ENCODE measurements around the gene HABP2.

The HABP2 gene

GRCh38 chr10:113569576-113569975 is 16.7 kb downstream of the HABP2 start:
- Histone ChIP-seq H3K36me3 (ENCODE audit: insufficient read depth, low read length) (no peaks in the 10 kb centered on the region), H2AFZ (ENCODE audit: low read depth, low read length) (no peak overlapping the region), H3K4me3 (ENCODE audit: low read length) (no peak overlapping the region), H3K4me1 (ENCODE audit: insufficient read depth, low read length) (no peaks in the 10 kb centered on the region), H3K27me3 (ENCODE audit: insufficient read depth, low read length) (peaks cover 11% of the 10 kb centered on the region), H3K9me3 (ENCODE audit: low read length) (no peaks in the 10 kb centered on the region)

DNA sequence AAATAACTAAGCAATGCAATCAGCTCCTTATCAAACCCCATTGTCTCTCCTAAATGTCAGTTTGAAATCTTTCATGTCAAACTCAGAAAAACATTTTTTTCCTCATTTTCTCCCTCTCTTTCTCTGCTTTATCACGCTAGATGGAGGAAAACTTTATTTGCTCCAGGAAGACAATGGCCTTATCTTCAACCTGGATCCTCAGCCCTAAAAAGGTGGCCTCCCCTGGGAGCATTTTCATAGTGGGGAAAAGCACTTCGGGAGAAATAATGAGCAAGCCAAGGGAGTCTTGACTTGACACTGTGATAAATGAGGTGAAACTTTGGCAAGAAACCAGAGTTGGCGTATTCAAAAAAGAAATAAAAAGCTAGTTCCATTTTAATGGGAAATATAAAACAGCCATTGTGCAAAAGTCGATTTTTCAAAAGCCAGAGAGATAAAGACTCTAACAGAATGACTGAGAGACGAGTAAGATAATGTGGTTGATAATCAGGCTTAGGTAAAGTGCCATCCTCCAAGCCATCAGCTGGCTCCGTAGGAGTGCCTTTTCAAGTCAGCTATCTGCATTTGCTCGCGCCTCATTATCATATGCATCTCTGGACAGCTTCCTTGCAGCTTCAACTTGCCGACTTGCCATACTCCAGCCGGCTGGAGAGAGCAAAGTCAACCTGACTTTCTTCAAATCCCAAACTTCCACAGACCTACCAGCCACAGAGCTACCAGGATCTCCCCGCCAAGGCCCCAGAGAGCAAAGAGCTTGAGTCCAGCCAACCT is 19.9 kb downstream of the HABP2 start:
- Histone ChIP-seq H3K4me1 (ENCODE audit: insufficient read depth, low read length) (no peaks in the 10 kb centered on the region), H3K27me3 (ENCODE audit: insufficient read depth, low read length) (peaks cover 11% of the 10 kb centered on the region), H2AFZ (ENCODE audit: low read depth, low read length) (no peak overlapping the region), H3K4me3 (ENCODE audit: low read length) (no peak overlapping the region), H3K9me3 (ENCODE audit: low read length) (no peaks in the 10 kb centered on the region), H3K36me3 (ENCODE audit: insufficient read depth, low read length) (no peaks in the 10 kb centered on the region)

DNA sequence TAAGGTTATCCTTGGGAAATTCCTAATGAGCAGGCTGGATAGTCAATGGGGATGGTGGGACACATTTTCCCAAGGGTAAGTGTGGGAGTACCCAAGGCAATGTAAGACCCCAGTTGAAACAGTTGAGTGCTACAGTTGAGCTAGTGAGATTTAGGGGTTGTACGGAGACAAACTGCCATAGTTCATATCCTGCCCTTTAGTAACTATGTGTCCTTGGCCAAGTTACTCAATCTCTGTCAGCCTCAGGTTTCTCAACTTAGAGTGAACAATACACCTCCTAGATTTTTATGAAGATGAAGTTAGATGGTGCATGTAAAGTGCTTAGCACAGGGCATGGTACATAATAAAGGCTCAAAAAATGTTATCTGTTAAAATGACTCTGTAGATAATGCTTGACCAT is 20.5 kb downstream of the HABP2 start:
- H3K27me3 ChIP-seq (ENCODE audit: insufficient read depth, low read length) = peaks cover 8% of the 10 kb centered on the region

DNA sequence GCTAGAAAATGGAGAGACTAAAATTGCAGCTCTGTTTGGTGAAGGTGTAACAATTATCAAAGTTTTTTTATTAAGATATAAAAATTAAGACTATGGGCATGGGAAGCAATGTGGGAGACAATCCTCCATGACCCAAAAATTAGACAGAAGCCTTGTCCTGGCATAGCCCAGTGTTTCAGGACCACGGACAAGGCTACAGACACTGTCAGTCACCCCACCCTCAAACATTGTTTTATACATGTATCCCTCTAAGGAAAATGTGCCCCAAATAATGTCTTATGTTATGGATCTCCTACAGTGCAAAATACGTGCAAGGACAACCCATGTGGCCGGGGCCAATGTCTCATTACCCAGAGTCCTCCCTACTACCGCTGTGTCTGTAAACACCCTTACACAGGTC is 24.0 kb downstream of the HABP2 start:
- Histone ChIP-seq H3K36me3 (ENCODE audit: insufficient read depth, low read length) (no peaks in the 10 kb centered on the region), H3K4me1 (ENCODE audit: insufficient read depth, low read length) (no peaks in the 10 kb centered on the region), H3K27me3 (ENCODE audit: insufficient read depth, low read length) (no peaks in the 10 kb centered on the region), H2AFZ (ENCODE audit: low read depth, low read length) (no peak overlapping the region), H3K9me3 (ENCODE audit: low read length) (no peaks in the 10 kb centered on the region), H3K4me3 (ENCODE audit: low read length) (no peak overlapping the region)

More for the DNA sequence above, 20.5 kb downstream of the HABP2 start:
- H3K36me3 ChIP-seq (ENCODE audit: insufficient read depth, low read length) = no peaks in the 10 kb centered on the region
- no peaks in the 10 kb centered on the region for H3K9me3 ChIP-seq (ENCODE audit: low read length)
- H3K4me1 ChIP-seq (ENCODE audit: insufficient read depth, low read length) = no peaks in the 10 kb centered on the region
- H2AFZ ChIP-seq (ENCODE audit: low read depth, low read length) = no peak overlapping the region
- no peak overlapping the region for H3K4me3 ChIP-seq (ENCODE audit: low read length)

DNA sequence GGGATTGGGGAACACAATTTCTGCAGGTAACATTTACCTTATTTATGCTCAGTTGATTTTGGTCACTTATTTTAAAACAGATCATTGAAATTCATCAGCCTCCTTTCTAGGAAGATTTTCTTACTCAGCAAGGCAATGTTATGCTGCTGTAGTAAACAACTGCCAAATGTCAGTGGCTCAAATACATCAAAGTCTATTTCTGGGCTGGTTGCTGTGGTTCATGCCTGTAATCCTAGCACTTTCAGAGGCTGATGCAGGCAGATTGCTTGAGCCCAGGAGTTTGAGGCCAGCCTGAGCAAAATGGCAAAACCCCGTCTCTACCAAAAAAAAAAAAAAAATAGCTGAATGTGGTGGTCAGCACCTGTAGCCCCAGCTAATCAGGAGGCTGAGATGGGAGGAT is 25.9 kb downstream of the HABP2 start:
- no peaks in the 10 kb centered on the region for H3K9me3 ChIP-seq (ENCODE audit: low read length)
- H2AFZ ChIP-seq (ENCODE audit: low read depth, low read length) = no peak overlapping the region
- H3K4me1 ChIP-seq (ENCODE audit: insufficient read depth, low read length) = no peaks in the 10 kb centered on the region
- no peak overlapping the region for H3K4me3 ChIP-seq (ENCODE audit: low read length)
- no peaks in the 10 kb centered on the region for H3K36me3 ChIP-seq (ENCODE audit: insufficient read depth, low read length)
- no peaks in the 10 kb centered on the region for H3K27me3 ChIP-seq (ENCODE audit: insufficient read depth, low read length)

GRCh38 chr10:113581092-113581491 is 28.2 kb downstream of the HABP2 start:
- Histone ChIP-seq H2AFZ (ENCODE audit: low read depth, low read length) (no peak overlapping the region), H3K27me3 (ENCODE audit: insufficient read depth, low read length) (peaks cover 4% of the 10 kb centered on the region), H3K9me3 (ENCODE audit: low read length) (no peaks in the 10 kb centered on the region), H3K36me3 (ENCODE audit: insufficient read depth, low read length) (no peaks in the 10 kb centered on the region), H3K4me1 (ENCODE audit: insufficient read depth, low read length) (no peaks in the 10 kb centered on the region), H3K4me3 (ENCODE audit: low read length) (no peak overlapping the region)

- Histone ChIP-seq H3K4me3 (ENCODE audit: low read length) (no peak overlapping the region), H3K9me3 (ENCODE audit: low read length) (no peaks in the 10 kb centered on the region), H2AFZ (ENCODE audit: low read depth, low read length) (no peak overlapping the region), H3K4me1 (ENCODE audit: insufficient read depth, low read length) (no peaks in the 10 kb centered on the region), H3K27me3 (ENCODE audit: insufficient read depth, low read length) (peaks cover 4% of the 10 kb centered on the region), H3K36me3 (ENCODE audit: insufficient read depth, low read length) (no peaks in the 10 kb centered on the region)
Observed at GRCh38 chr10:113583571-113583970, 30.7 kb downstream of the HABP2 start.

DNA sequence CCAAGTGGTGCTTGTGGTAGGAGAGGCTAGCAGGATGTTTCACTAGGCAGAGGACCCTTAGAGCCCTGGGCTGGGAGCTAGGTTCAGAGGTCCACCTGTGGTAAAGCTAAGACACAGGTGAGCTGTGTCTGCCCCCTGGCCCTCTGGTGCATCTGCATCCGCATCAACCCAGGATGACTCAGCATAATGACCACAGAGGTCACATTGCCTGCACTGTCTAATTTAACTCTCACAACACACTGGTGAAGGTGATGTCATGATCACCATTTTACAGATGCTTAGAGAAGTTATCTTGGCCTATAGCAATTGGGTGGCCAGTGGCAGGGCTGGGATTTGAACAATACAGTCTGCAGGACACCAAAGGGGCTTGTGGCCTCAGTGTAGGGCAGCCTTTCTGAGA is 33.1 kb downstream of the HABP2 start:
- no peak overlapping the region for H2AFZ ChIP-seq (ENCODE audit: low read depth, low read length)
- H3K4me1 ChIP-seq (ENCODE audit: insufficient read depth, low read length) = peaks cover 10% of the 10 kb centered on the region
- peaks cover 4% of the 10 kb centered on the region for H3K27me3 ChIP-seq (ENCODE audit: insufficient read depth, low read length)
- no peak overlapping the region for H3K4me3 ChIP-seq (ENCODE audit: low read length)
- no peaks in the 10 kb centered on the region for H3K9me3 ChIP-seq (ENCODE audit: low read length)
- no peaks in the 10 kb centered on the region for H3K36me3 ChIP-seq (ENCODE audit: insufficient read depth, low read length)

- Histone ChIP-seq H3K9me3 (ENCODE audit: low read length) (no peaks in the 10 kb centered on the region), H3K27me3 (ENCODE audit: insufficient read depth, low read length) (no peaks in the 10 kb centered on the region), H3K36me3 (ENCODE audit: insufficient read depth, low read length) (no peaks in the 10 kb centered on the region), H3K4me1 (ENCODE audit: insufficient read depth, low read length) (peaks cover 10% of the 10 kb centered on the region), H3K4me3 (ENCODE audit: low read length) (no peak overlapping the region), H2AFZ (ENCODE audit: low read depth, low read length) (no peak overlapping the region)
Observed at GRCh38 chr10:113589201-113589770, 36.4 kb downstream of the HABP2 start.

DNA sequence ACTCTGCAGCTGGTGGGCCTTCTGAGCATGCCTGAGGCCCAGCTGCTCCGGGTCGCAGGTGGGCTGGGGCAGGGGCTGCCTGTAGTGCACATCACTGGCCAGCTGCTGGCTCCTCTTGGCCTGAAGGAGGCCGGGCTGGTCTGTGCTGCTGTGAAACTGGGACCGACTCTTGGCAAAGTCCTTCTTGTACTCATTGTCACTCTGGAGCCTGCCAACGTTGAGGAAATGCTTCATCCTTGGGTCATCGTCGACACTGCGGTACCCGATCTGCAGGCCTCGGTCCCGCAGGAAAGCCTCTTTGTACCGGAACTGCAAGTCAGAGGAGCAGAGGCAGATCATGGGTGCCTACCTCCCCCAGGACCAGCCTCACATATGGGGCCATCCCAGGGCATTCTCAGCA is 37.7 kb downstream of the HABP2 start:
- H2AFZ ChIP-seq (ENCODE audit: low read depth, low read length) = no peak overlapping the region
- peaks cover 17% of the 10 kb centered on the region for H3K4me1 ChIP-seq (ENCODE audit: insufficient read depth, low read length)
- no peaks in the 10 kb centered on the region for H3K27me3 ChIP-seq (ENCODE audit: insufficient read depth, low read length)
- H3K9me3 ChIP-seq (ENCODE audit: low read length) = no peaks in the 10 kb centered on the region
- no peaks in the 10 kb centered on the region for H3K36me3 ChIP-seq (ENCODE audit: insufficient read depth, low read length)
- no peak overlapping the region for H3K4me3 ChIP-seq (ENCODE audit: low read length)

DNA sequence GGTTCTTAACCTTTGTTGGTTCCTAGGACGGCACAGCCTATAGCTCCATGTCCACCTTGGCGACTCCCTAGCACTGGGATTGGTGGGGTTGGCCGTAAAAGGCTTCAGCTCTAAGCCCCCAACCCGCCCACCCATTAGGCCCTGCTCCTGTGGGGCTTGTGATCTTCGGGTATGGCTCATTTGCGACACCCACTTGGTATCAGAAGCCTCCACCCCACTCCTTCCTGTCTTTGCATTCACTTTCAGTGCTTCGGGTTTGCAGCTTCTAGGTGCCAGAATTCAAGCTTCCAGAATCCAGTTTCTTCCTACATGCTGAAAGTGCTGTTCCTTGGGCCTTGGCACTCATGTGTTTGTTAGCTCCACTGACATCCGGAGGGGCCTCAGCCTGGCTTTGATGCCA is 39.5 kb downstream of the HABP2 start:
- H3K9me3 ChIP-seq (ENCODE audit: low read length) = no peaks in the 10 kb centered on the region
- no peaks in the 10 kb centered on the region for H3K36me3 ChIP-seq (ENCODE audit: insufficient read depth, low read length)
- no peak overlapping the region for H3K4me3 ChIP-seq (ENCODE audit: low read length)
- no peak overlapping the region for H2AFZ ChIP-seq (ENCODE audit: low read depth, low read length)
- peaks cover 17% of the 10 kb centered on the region for H3K4me1 ChIP-seq (ENCODE audit: insufficient read depth, low read length)
- H3K27me3 ChIP-seq (ENCODE audit: insufficient read depth, low read length) = no peaks in the 10 kb centered on the region

- no peak overlapping the region for H3K4me3 ChIP-seq (ENCODE audit: low read length)
- H3K9me3 ChIP-seq (ENCODE audit: low read length) = no peaks in the 10 kb centered on the region
- no peak overlapping the region for H2AFZ ChIP-seq (ENCODE audit: low read depth, low read length)
- no peaks in the 10 kb centered on the region for H3K27me3 ChIP-seq (ENCODE audit: insufficient read depth, low read length)
- H3K36me3 ChIP-seq (ENCODE audit: insufficient read depth, low read length) = no peaks in the 10 kb centered on the region
- peaks cover 7% of the 10 kb centered on the region for H3K4me1 ChIP-seq (ENCODE audit: insufficient read depth, low read length)
Observed at GRCh38 chr10:113594652-113595051, 41.8 kb downstream of the HABP2 start.

DNA sequence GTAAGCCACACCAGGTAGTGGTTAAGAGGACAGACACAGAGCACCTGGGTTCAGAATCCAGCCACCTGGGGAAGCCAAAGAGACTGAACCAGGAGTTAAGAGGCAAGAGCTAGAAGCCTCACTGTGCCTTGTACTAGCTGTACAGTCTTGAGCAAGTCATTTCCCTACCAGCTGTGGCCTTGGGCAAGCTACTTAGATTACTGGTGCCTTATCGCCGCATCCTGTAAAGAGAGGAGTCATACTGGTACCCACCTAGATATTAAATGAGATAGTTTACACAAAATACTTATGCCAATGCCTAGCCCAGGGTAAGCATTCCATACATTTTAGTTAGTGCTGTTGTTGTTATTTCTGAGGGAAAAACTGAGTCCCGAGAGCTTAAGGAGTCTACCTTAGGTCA is 47.7 kb downstream of the HABP2 start:
- Histone ChIP-seq H3K4me1 (ENCODE audit: insufficient read depth, low read length) (no peaks in the 10 kb centered on the region), H3K9me3 (ENCODE audit: low read length) (peaks cover 7% of the 10 kb centered on the region), H2AFZ (ENCODE audit: low read depth, low read length) (no peak overlapping the region), H3K4me3 (ENCODE audit: low read length) (no peak overlapping the region), H3K27me3 (ENCODE audit: insufficient read depth, low read length) (no peaks in the 10 kb centered on the region), H3K36me3 (ENCODE audit: insufficient read depth, low read length) (no peaks in the 10 kb centered on the region)

Data from neuron (in vitro differentiated cells).